ENCODE measurements around the gene POU3F3.

Gene POU3F3

DNA sequence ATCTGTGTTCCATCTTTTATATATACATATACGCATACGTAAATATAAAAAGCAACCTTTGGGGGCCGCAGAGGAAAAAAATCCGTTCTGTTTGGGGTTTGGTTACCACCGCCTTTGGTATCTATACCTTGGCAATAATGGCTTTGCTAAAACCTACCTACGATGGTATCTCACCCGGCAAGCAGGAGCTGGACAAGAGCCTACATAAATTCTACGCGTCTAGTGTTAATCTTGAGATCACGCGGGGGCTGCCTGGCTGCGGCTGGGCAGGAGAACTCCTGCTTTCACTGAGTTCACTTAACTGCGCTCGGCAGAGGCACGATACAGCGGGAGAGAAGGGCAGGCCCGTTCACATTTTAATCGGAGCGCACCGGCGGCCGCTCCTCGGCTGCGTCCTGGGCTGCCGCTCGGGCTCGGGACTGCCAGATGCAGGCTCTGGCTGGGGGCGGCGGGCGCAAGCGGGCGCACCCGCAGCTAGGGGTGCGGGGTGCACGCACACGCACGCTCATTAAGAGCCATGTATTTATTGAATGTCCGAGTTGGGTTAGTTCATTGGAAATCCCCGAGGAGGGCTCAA, 1.7 kb upstream of the POU3F3 start:
- TF ChIP-seq, protein P1, sequence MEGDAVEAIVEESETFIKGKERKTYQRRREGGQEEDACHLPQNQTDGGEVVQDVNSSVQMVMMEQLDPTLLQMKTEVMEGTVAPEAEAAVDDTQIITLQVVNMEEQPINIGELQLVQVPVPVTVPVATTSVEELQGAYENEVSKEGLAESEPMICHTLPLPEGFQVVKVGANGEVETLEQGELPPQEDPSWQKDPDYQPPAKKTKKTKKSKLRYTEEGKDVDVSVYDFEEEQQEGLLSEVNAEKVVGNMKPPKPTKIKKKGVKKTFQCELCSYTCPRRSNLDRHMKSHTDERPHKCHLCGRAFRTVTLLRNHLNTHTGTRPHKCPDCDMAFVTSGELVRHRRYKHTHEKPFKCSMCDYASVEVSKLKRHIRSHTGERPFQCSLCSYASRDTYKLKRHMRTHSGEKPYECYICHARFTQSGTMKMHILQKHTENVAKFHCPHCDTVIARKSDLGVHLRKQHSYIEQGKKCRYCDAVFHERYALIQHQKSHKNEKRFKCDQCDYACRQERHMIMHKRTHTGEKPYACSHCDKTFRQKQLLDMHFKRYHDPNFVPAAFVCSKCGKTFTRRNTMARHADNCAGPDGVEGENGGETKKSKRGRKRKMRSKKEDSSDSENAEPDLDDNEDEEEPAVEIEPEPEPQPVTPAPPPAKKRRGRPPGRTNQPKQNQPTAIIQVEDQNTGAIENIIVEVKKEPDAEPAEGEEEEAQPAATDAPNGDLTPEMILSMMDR (IDR thresholded peaks at IDR 0.05; ENCODE audit: low read depth, low read length), result no peak
- H3K4me3 ChIP-seq (ENCODE audit: low read depth, low read length), result no peak overlapping the region

DNA sequence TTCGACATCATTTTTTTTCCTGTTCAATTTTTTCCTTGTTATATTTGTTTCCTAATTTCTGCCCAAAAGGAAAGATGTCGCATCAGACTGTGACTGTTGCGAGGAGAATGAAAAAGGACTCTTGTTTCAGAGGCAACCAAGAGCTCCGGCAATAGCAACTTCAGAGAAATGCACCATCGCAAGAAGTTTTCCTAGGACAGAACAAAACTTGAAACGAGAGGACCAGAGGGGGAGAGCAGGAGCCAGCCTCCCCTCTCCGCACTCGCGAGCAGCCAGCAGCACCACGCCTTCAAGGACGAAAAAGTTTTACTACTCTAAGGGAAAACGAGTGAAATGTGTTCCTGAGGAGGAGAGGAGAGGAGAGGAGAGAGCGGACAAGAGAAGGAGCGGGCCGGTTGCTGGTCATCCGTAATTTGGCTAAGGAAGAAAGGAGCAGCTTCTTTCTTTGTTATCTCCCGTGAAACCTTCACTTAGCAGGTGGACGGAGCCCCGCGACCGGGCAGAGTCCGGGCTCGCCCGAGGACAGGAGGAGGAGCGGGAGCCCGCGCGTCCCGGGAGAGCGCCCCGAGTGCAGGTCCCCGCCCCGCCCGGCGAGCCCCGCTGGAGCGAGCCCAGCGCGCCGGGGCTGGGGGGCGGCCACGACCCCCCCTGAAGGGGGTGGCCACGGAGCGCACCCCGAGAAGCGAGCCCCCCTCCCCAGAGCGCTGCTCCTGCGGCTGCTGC, 744 bp downstream of the POU3F3 start:
- TF ChIP-seq, protein P1 (IDR thresholded peaks at IDR 0.05; ENCODE audit: low read depth, low read length), result no peak
- no peak overlapping the region for H3K4me3 ChIP-seq (ENCODE audit: low read depth, low read length)

DNA sequence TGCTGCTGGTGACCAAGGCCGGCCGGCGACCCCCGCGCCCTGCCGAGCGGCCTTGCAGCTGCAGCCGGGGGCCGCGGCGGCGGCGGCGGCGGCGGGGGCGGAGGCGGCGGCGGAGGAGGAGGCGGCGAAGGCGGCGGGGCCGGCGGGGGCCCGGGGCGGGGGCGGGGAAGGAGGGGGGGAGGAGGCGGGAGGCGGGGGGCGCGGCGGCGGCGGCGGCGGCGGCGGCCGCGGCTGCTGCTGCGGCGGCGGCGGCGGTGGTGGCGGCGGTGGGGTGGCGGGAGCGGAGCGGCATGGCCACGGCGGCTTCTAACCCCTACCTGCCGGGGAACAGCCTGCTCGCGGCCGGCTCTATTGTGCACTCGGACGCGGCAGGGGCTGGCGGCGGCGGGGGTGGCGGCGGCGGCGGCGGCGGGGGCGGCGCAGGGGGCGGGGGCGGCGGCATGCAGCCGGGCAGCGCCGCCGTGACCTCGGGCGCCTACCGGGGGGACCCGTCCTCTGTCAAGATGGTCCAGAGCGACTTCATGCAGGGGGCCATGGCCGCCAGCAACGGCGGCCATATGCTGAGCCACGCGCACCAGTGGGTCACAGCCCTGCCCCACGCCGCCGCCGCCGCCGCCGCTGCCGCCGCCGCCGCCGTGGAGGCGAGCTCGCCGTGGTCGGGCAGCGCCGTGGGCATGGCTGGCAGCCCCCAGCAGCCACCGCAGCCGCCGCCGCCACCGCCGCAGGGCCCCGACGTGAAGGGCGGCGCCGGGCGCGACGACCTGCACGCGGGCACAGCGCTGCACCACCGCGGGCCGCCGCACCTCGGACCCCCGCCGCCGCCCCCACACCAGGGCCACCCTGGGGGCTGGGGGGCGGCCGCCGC, 1.5 kb downstream of the POU3F3 start:
- TF ChIP-seq, protein P1 (IDR thresholded peaks at IDR 0.05; ENCODE audit: low read depth, low read length), result no peak
- no peak overlapping the region for H3K4me3 ChIP-seq (ENCODE audit: low read depth, low read length)

DNA sequence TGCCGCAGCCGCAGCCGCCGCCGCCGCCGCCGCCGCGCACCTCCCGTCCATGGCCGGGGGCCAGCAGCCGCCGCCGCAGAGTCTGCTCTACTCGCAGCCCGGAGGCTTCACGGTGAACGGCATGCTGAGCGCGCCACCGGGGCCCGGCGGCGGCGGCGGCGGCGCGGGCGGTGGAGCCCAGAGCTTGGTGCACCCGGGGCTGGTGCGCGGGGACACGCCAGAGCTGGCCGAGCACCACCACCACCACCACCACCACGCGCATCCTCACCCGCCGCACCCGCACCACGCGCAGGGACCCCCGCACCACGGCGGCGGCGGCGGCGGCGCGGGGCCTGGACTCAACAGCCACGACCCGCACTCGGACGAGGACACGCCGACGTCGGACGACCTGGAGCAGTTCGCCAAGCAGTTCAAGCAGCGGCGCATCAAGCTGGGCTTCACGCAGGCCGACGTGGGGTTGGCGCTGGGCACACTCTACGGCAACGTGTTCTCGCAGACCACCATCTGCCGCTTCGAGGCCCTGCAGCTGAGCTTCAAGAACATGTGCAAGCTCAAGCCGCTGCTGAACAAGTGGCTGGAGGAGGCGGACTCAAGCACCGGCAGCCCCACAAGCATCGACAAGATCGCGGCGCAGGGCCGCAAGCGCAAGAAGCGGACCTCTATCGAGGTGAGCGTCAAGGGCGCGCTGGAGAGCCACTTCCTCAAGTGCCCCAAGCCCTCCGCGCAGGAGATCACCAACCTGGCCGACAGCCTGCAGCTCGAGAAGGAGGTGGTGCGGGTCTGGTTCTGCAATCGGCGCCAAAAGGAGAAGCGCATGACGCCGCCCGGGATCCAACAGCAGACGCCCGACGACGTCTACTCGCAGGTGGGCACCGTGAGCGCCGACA, 2.4 kb downstream of the POU3F3 start:
- TF ChIP-seq, protein P1 (IDR thresholded peaks at IDR 0.05; ENCODE audit: low read depth, low read length), result no peak
- H3K4me3 ChIP-seq (ENCODE audit: low read depth, low read length), result no peak overlapping the region

DNA sequence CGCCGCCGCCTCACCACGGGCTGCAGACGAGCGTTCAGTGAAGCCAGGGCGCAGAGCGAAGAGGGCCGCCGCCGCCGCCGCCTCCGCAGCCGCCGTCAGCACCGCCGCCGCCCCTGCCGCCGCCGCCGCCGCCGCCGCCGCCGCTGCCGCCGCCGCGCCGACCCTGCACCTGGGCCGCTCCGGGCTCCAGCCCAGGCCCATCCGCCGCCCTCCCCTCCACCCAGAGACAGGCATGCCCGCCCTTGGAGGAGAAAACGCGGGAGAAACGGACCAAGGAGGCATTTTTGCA, 3.0 kb downstream of the POU3F3 start:
- peak overlapping the region; percentile 18; the same call in 1 of the 2 replicates for H3K4me3 ChIP-seq (ENCODE audit: low read depth, low read length)
- TF ChIP-seq, protein P1 (IDR thresholded peaks at IDR 0.05; ENCODE audit: low read depth, low read length), result no peak

DNA sequence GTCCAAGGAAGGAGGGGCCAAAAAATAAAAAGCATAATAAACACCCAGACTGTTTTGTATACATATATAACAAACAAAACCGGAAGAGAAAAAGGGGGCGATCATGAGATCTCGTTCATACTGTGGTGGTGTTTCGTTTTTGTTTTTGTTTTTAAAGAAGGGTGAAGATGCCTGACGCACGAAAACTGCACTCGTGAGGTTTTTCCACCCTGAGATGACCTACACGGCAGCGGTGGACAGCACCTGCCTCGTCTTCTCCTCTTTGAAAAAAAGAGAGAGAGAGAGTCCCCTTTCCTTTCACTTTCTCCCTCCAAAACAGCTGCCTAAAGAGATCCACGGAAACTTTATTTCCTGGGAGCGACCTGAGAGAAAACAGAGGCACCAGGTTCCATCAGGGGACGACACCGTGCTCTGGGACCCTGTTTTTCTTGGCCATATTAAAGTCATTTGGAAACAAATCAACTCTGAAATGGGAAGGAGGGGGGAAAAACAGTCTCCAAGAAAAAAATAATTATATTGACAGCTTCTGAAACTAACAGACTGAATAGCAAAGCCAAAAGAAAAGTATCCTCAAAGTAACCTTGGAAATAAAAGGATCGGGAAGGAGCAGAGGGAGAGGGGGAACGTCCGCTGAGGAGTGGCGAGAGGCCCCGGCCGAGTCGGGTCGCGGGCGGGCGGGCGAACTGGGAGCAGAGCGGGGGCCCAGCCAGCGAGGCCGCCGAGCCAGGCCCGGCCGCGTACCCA, 3.5 kb downstream of the POU3F3 start:
- TF ChIP-seq, protein P1 (IDR thresholded peaks at IDR 0.05; ENCODE audit: low read depth, low read length), result no peak
- peak overlapping the region; percentile 18; the same call in 1 of the 2 replicates for H3K4me3 ChIP-seq (ENCODE audit: low read depth, low read length)

Measured in WI38 (cell line).